Measurements from ENCODE around the gene PDE1C.
"Not testable (repeated sequence)": the region's sequence is repeated elsewhere in the genome, so short reads cannot be mapped to it uniquely, and the experiment has no call there.

Gene PDE1C

DNA sequence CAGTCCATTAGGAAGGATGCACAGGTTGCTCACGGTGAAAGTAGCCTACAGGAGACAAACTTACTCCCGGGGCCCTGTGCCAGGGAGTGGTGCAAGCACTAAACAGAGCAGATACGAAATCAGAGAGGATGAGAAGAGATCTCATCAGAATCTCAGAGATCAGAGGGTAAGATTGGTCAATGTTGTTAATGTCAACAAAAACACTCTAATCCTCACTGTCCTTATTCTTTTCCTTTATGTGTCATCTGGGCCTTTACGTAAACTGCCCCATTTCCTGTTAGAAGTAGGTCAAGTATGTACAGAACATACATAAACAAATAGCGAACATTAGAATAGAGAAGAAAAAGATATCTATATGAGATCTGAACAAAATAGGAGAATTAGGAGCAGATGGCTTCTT is 220.1 kb downstream of the PDE1C start:
- TF ChIP-seq, protein P1, sequence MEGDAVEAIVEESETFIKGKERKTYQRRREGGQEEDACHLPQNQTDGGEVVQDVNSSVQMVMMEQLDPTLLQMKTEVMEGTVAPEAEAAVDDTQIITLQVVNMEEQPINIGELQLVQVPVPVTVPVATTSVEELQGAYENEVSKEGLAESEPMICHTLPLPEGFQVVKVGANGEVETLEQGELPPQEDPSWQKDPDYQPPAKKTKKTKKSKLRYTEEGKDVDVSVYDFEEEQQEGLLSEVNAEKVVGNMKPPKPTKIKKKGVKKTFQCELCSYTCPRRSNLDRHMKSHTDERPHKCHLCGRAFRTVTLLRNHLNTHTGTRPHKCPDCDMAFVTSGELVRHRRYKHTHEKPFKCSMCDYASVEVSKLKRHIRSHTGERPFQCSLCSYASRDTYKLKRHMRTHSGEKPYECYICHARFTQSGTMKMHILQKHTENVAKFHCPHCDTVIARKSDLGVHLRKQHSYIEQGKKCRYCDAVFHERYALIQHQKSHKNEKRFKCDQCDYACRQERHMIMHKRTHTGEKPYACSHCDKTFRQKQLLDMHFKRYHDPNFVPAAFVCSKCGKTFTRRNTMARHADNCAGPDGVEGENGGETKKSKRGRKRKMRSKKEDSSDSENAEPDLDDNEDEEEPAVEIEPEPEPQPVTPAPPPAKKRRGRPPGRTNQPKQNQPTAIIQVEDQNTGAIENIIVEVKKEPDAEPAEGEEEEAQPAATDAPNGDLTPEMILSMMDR (IDR thresholded peaks at IDR 0.05; ENCODE audit: borderline replicate concordance, control extremely low read depth, extremely low read depth, insufficient read depth, missing control alignments), result no peak
- in situ Hi-C loops (cut with MboI; ENCODE audit: low sequenced_read_pairs, unreplicated experiment), result no loop called here
- DNase-seq (ENCODE audit: low spot score), result no peak

DNA sequence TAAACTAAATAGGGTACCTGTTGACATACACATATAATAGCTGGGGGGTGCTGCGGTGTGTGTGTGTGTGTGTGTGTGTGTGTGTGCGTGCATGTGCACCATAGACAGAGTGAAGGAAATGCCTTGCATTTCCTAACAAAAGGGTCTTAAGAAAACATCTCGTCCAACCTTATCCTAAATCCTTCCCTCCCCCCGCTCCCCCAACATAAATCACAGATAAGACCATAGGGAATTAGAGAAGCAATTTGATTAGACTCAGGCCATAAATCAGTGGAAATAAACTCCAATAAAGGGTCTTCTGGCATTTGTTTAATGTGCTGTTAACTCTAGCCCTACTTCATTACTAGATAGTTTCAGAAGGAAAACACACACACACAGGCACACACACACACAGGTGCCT is 234.7 kb downstream of the PDE1C start:
- TF ChIP-seq, protein P1 (IDR thresholded peaks at IDR 0.05; ENCODE audit: borderline replicate concordance, control extremely low read depth, extremely low read depth, insufficient read depth, missing control alignments), result no peak
- DNase-seq (ENCODE audit: low spot score), result no peak
- in situ Hi-C loops (cut with MboI; ENCODE audit: low sequenced_read_pairs, unreplicated experiment), result no loop called here

DNA sequence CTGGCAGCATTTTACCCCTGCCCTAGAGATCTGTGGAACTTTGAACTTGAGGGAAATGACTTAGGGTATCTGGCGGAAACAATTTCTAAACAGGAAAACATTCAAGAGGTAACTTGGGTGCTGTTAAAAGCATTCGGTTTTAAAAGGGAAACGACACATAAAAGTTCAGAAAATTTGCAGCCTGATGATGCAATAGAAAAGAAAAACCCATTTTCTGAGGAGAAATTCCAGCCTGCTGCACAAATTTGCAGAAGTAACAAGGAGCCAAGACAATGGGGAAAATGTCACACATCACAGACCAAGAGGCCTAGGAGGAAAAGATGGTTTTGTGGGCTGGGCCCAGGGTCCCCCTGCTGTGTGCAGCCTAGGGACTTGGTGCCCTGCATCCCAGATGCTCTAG is 236.6 kb downstream of the PDE1C start:
- DNase-seq (ENCODE audit: low spot score), result not testable (repeated sequence)

DNA sequence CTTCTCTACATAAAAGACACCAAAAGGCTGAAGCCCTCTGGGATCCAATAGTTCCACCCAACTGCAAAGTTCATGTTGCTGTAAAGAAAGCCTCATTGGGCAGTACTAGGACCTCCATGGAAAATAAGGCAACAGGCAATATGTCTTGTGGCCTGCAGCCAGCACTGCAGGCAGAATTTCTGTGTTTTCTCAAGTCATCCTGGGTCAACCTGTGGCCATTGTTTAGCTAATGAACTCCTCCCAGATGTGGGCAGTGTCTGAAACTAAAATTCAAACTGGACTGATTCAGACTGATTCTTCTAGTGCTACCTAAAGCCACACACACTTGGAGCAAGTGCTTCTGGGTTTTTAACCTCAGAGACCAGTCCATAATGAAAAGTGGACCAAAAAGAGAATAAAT is 241.7 kb downstream of the PDE1C start:
- in situ Hi-C loops (cut with MboI; ENCODE audit: low sequenced_read_pairs, unreplicated experiment), result no loop called here
- TF ChIP-seq, protein P1 (IDR thresholded peaks at IDR 0.05; ENCODE audit: borderline replicate concordance, control extremely low read depth, extremely low read depth, insufficient read depth, missing control alignments), result no peak
- no peak for DNase-seq (ENCODE audit: low spot score)

More for the DNA sequence above, 236.6 kb downstream of the PDE1C start:
- in situ Hi-C loops (cut with MboI; ENCODE audit: low sequenced_read_pairs, unreplicated experiment), result not testable (repeated sequence)

DNA sequence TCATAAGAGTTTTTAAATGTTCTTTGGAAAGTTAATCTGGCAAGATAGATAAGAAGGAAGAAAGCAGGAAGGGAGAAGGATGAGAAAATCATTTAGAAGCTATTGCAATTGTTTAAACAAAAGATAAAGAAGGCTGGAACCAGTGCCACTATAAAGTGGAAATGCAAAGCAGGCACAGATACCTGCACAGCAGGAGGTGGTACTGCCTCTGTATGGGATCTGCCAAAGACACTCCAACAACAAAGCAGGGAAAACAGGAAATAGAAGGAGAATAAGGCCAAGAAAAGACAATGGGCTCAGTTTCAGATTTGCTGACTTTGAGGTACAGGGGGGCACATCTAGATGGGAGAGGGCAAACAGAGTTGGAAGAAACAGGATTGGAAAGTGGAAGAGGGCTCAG is 244.6 kb downstream of the PDE1C start:
- TF ChIP-seq, protein P1 (IDR thresholded peaks at IDR 0.05; ENCODE audit: borderline replicate concordance, control extremely low read depth, extremely low read depth, insufficient read depth, missing control alignments), result no peak
- DNase-seq (ENCODE audit: low spot score), result no peak
- in situ Hi-C loops (cut with MboI; ENCODE audit: low sequenced_read_pairs, unreplicated experiment), result no loop called here

DNA sequence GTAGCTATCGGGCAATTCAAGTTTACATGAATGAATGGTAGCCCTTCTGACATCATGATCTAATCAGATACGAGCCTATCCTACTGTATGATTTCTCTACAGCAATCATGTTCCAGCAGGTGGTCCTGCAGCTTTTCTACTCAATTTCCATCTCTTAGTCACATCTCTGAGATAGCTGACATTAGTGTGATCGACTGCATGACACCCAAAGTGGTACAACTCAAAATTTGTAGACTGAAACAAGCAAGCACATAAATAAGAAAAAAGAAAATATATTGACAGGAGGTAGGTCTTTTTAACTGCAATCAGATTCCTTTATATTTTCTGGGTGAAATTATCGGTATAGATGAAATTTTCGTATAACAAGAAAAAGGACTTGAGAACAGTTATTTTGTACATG is 251.2 kb downstream of the PDE1C start:
- no peak for DNase-seq (ENCODE audit: low spot score)
- TF ChIP-seq, protein P1 (IDR thresholded peaks at IDR 0.05; ENCODE audit: borderline replicate concordance, control extremely low read depth, extremely low read depth, insufficient read depth, missing control alignments), result no peak
- in situ Hi-C loops (cut with MboI; ENCODE audit: low sequenced_read_pairs, unreplicated experiment), result no loop called here

DNA sequence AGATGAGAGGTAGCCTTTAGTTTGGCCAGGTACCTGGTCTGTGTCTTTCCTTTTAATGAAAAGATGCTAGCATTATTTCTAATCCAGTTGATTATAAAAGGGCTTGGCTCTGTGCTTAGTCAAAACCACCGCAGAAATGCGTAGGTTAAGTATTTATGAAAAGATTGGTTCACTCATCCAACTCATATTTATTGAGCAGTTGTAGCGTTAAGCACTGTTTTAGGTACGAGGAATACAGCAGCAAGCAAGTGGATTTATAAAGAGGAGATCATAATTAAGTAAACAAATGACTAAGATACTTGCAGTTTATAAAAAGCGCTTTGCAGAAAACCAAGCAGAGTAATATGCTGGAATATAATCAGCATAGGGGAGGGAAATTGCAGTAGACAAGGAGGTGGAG is 253.4 kb downstream of the PDE1C start:
- no peak for DNase-seq (ENCODE audit: low spot score)
- TF ChIP-seq, protein P1 (IDR thresholded peaks at IDR 0.05; ENCODE audit: borderline replicate concordance, control extremely low read depth, extremely low read depth, insufficient read depth, missing control alignments), result no peak
- in situ Hi-C loops (cut with MboI; ENCODE audit: low sequenced_read_pairs, unreplicated experiment), result no loop called here

Measured in GM13976 (cell line).